NB4 (cell line): ENCODE measurements around the gene TBX3.

ENCODE experiments used
- CTCF ChIP-seq: IDR thresholded peaks from one replicate; pipeline ENCODE4 v1.5.1; 2012; ENCODE audit warnings: low read depth, low read length
- MYC ChIP-seq: IDR thresholded peaks from 2 replicates; pipeline ENCODE4 v1.6.1; 2011; ENCODE audit warnings: low read depth, low read length
- POLR2A ChIP-seq: IDR thresholded peaks from 2 replicates; pipeline ENCODE4 v1.6.1; 2011; ENCODE audit warnings: mild to moderate bottlenecking; ENCODE audit not compliant: insufficient read length; ENCODE audit errors: extremely low read depth

- TF ChIP-seq CTCF (no peak), MYC (no peak), POLR2A (no peak)
Observed at GRCh38 chr12:114655934-114656749, 27.8 kb downstream of the TBX3 start.
